DND-41 (cell line): ENCODE data around the gene PTCRA.
A peak's percentile ranks its signal among the peaks of the same experiment; 100 is the strongest.
"Not testable (repeated sequence)": the region's sequence is repeated elsewhere in the genome, so short reads cannot be mapped to it uniquely, and the experiment has no call there.

Experiments
- ATAC-seq: fragments of 200-7000 bp; cut with Tn5 transposase; 3 replicates; pipeline ENCODE4 v1.9.1; 2021; ENCODE audit warnings: low read depth; ENCODE audit not compliant: insufficient read depth
- DNase-seq: peaks from one replicate; pipeline ENCODE4 v3.0.0-alpha.2; 2020
- H2AFZ ChIP-seq: 2 replicates; pipeline ENCODE4 v1.6.0; 2012; ENCODE audit warnings: low read depth, low read length
- H3K27ac ChIP-seq: 2 replicates; pipeline ENCODE4 v1.5.1; 2012; ENCODE audit warnings: low read length, inconsistent platforms
- H3K27me3 ChIP-seq: fragments of 200-600 bp; sonication (generic); 2 replicates; pipeline ENCODE4 v1.6.0; 2012; ENCODE audit warnings: low read length, mild to moderate bottlenecking, inconsistent platforms; ENCODE audit not compliant: insufficient read depth, poor library complexity
- H3K36me3 ChIP-seq: 2 replicates; pipeline ENCODE4 v1.5.1; 2012; ENCODE audit warnings: low read length, inconsistent platforms; ENCODE audit not compliant: insufficient read depth
- H3K4me1 ChIP-seq: 2 replicates; pipeline ENCODE4 v1.5.1; 2012; ENCODE audit warnings: mild to moderate bottlenecking, low read length; ENCODE audit not compliant: insufficient read depth
- H3K4me2 ChIP-seq: 2 replicates; pipeline ENCODE4 v1.6.0; 2012; ENCODE audit warnings: mild to moderate bottlenecking, moderate library complexity, low read length, inconsistent platforms; ENCODE audit not compliant: insufficient read depth
- H3K4me3 ChIP-seq, 2 experiments: fragments of 200-600 bp in 1 of 2; shearing (Covaris generic) in 1 of 2; 2 replicates each; pipeline ENCODE4 v1.5.1; 2012 to 2016; ENCODE audit warnings: inconsistent platforms in 2 of 2, low read length in 2 of 2, mild to moderate bottlenecking in 2 of 2, low read depth in 1 of 2, moderate library complexity in 1 of 2
- H3K79me2 ChIP-seq: 2 replicates; pipeline ENCODE4 v1.6.0; 2012; ENCODE audit warnings: low read length, inconsistent platforms; ENCODE audit not compliant: insufficient read depth
- H3K9ac ChIP-seq: 2 replicates; pipeline ENCODE4 v1.6.0; 2012; ENCODE audit warnings: low read depth, mild to moderate bottlenecking, inconsistent platforms, low read length, moderate library complexity
- H3K9me3 ChIP-seq: 2 replicates; pipeline ENCODE4 v1.5.1; 2012; ENCODE audit warnings: low read length, moderate library complexity, mild to moderate bottlenecking, inconsistent platforms; ENCODE audit not compliant: insufficient read depth, severe bottlenecking
- H4K20me1 ChIP-seq: 2 replicates; pipeline ENCODE4 v1.6.0; 2012; ENCODE audit warnings: low read length; ENCODE audit not compliant: insufficient read depth
- CTCF ChIP-seq: IDR thresholded peaks from 2 replicates; pipeline ENCODE4 v1.5.1; 2012; ENCODE audit warnings: borderline replicate concordance, low read length, moderate library complexity, mild to moderate bottlenecking; ENCODE audit not compliant: poor library complexity, severe bottlenecking; ENCODE audit errors: extremely low read depth
- EZH2 ChIP-seq: IDR thresholded peaks from 3 replicates; pipeline ENCODE4 v1.6.1; 2012; ENCODE audit warnings: borderline replicate concordance, low read depth, mild to moderate bottlenecking, moderate library complexity, low read length, inconsistent platforms; ENCODE audit not compliant: severe bottlenecking

PTCRA gene

GRCh38 chr6:42885702-42886101 lies 30.2 kb upstream of the PTCRA start:
- no peak overlapping the region for H3K27ac ChIP-seq
- no peak overlapping the region for H3K4me3 ChIP-seq
- H3K27me3 ChIP-seq, result no peaks in the 10 kb centered on the region
- H2AFZ ChIP-seq, result no peak overlapping the region
- H4K20me1 ChIP-seq, result peaks cover 15% of the 10 kb centered on the region; the same call in 1 of the 2 replicates
- DNase-seq, result no peak
- H3K4me1 ChIP-seq, result peaks cover 64% of the 10 kb centered on the region
- no peak for ATAC-seq
- no peaks in the 10 kb centered on the region for H3K9me3 ChIP-seq
- H3K4me2 ChIP-seq, result no peak overlapping the region
- peaks cover 58% of the 10 kb centered on the region for H3K79me2 ChIP-seq
- no peak overlapping the region for H3K9ac ChIP-seq
- TF ChIP-seq CTCF (no peak), EZH2 (no peak)
- peaks cover 67% of the 10 kb centered on the region for H3K36me3 ChIP-seq

DNA sequence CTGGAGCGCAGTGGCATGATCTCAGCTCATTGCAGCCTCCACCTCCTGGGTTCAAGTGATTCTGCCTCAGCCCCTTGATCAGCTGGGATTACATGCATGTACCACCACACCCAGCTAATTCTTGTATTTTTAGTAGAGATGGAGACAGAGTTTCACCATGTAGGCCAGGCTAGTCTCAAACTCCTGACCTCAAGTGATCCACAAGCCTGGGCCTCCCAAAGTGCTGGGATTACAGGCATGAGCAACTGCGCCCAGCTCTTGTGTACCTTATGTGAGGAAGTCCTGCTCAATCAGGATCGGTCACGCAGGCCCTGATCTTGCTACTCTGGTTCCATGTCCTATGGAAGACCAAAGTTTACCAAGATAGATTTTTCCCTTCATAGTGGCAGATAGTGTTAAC lies 27.7 kb upstream of the PTCRA start:
- H3K27ac ChIP-seq, DNase-seq, H3K27me3 ChIP-seq, ATAC-seq, H3K9me3 ChIP-seq, H3K4me3 ChIP-seq, H3K9ac ChIP-seq, H2AFZ ChIP-seq: not testable (repeated sequence)
- H3K4me2 ChIP-seq, result peak overlapping the region; percentile 39; the same call in 1 of the 2 replicates
- H4K20me1 ChIP-seq, result peaks cover 11% of the 10 kb centered on the region; the same call in 1 of the 2 replicates
- H3K79me2 ChIP-seq, result peaks cover 33% of the 10 kb centered on the region
- peaks cover 47% of the 10 kb centered on the region for H3K36me3 ChIP-seq
- peaks cover 49% of the 10 kb centered on the region for H3K4me1 ChIP-seq

DNA sequence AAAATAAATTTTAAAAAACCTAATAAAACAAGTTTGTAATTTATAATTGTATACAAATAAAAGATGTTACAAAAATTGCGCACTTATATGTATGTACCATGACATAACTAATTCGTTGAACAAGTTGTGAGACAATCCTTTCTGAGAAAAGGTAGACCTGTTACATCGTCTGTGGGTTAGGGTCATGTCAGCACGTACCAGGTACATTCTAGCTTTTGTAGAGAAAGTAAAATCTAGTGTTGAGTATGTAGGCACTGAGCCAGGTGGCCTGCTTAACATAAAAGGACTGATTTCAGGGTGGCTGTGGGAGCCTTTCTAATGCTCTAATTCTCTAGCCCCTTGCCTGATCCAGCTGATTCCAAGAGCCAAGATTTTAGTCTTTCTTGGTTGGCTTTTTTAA lies 26.0 kb upstream of the PTCRA start:
- H3K36me3 ChIP-seq, result peaks cover 31% of the 10 kb centered on the region
- H3K4me3 ChIP-seq, result peak overlapping the region; percentile 39 to 81; a peak in 3 of 4 replicates
- ATAC-seq, result 0 out of 3 replicates have a peak, but pooled peaks have one; percentile 10
- H3K4me1 ChIP-seq, result peaks cover 36% of the 10 kb centered on the region
- peaks cover 18% of the 10 kb centered on the region for H3K79me2 ChIP-seq
- no peak for DNase-seq
- H3K9me3 ChIP-seq, result no peaks in the 10 kb centered on the region
- no peaks in the 10 kb centered on the region for H3K27me3 ChIP-seq
- H2AFZ ChIP-seq, result 0 out of 2 replicates have a peak overlapping the region, but pooled peaks have one; percentile 91
- no peak for TF ChIP-seq EZH2
- TF ChIP-seq CTCF, result no peak
- peak overlapping the region; percentile 78 for H3K9ac ChIP-seq
- peak overlapping the region; percentile 88 for H3K27ac ChIP-seq
- peaks cover 1% of the 10 kb centered on the region; the same call in 1 of the 2 replicates for H4K20me1 ChIP-seq
- peak overlapping the region; percentile 73 for H3K4me2 ChIP-seq

DNA sequence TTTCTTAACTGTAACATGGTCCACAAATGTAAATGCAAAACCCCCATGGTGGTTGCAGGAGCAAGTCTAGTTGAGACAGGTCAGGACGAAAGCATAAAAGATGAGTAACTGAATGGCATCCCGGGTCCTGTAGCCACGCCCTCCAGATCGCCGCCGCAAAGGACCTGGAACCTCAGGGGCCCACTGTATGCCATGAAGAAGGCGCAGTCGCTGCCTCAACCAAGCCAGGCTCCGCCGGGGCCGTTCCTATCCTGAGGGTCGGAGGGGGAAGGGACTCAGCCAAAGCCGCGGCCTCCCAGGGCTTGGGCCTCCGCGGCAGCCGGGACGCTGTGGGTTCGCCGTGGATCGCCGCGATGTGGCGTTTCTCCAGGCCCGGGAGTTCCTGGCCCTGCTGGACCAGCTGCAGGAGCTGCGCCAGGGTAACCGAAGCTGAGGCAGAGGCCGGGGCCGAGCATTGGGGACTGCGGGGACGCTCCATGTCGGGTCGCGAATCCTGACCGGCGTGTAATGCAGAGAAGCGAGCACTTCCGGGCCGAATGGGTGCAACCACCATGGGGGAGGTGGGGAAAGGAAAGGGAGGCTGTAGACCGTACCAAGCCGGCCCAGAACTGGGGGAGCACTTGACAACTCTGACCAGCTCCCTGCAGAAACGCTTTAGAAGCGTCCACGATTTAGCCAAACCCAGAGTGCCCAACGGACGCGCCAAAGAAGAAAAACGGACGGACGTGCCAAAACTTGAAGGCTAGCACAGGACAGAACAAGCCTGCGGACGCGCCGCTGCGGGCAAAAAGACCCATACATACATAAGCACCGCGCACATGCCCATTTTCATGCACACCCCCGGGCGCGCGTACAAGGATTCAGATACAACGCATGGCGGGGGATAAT lies 25.3 kb upstream of the PTCRA start:
- DNase-seq, result peak; percentile 94
- peak overlapping the region; percentile 78 for H3K9ac ChIP-seq
- peaks cover 15% of the 10 kb centered on the region for H3K79me2 ChIP-seq

More for the DNA sequence above, 25.3 kb upstream of the PTCRA start:
- H3K9me3 ChIP-seq, result no peaks in the 10 kb centered on the region
- peak; percentile 91 for ATAC-seq
- H3K4me1 ChIP-seq, result peaks cover 34% of the 10 kb centered on the region
- TF ChIP-seq CTCF, result no peak
- no peak for TF ChIP-seq EZH2
- peak overlapping the region; percentile 73 for H3K4me2 ChIP-seq
- H2AFZ ChIP-seq, result peak overlapping the region; percentile 91
- H3K27me3 ChIP-seq, result no peaks in the 10 kb centered on the region
- H3K4me3 ChIP-seq, result peak overlapping the region; percentile 39 to 81; a peak in 3 of 4 replicates
- H3K27ac ChIP-seq, result peak overlapping the region; percentile 88
- H3K36me3 ChIP-seq, result peaks cover 23% of the 10 kb centered on the region
- H4K20me1 ChIP-seq, result no peaks in the 10 kb centered on the region
